IPS-18a (cell line): ENCODE data around the gene FRMD7.
A peak's percentile ranks its signal among the peaks of the same experiment; 100 is the strongest.
"Not testable (repeated sequence)": the region's sequence is repeated elsewhere in the genome, so short reads cannot be mapped to it uniquely, and the experiment has no call there.

Experiments
- H3K27ac ChIP-seq: one replicate; pipeline ENCODE4 v1.5.1; 2013; ENCODE audit warnings: low read length
- H3K27me3 ChIP-seq: one replicate; pipeline ENCODE4 v1.6.1; 2013; ENCODE audit warnings: mild to moderate bottlenecking, low read length; ENCODE audit not compliant: control insufficient read depth, insufficient read depth
- H3K36me3 ChIP-seq: one replicate; pipeline ENCODE4 v1.6.1; 2013; ENCODE audit warnings: low read depth, low read length; ENCODE audit not compliant: control insufficient read depth
- H3K4me1 ChIP-seq: one replicate; pipeline ENCODE4 v1.6.1; 2013; ENCODE audit warnings: low read depth, low read length; ENCODE audit not compliant: control insufficient read depth
- H3K4me3 ChIP-seq: one replicate; pipeline ENCODE4 v1.5.1; 2013; ENCODE audit warnings: low read length
- H3K9ac ChIP-seq: one replicate; pipeline ENCODE4 v1.6.1; 2013; ENCODE audit warnings: mild to moderate bottlenecking, low read length, moderate library complexity
- H3K9me3 ChIP-seq: one replicate; pipeline ENCODE4 v1.6.1; 2013; ENCODE audit warnings: low read depth, low read length; ENCODE audit not compliant: control insufficient read depth

The FRMD7 gene

GRCh38 chrX:132058975-132059374, 68.8 kb downstream of the FRMD7 start:
- Histone ChIP-seq H3K36me3 (no peaks in the 10 kb centered on the region), H3K4me1 (no peaks in the 10 kb centered on the region), H3K4me3 (no peak overlapping the region), H3K9me3 (peaks cover 10% of the 10 kb centered on the region), H3K27me3 (no peaks in the 10 kb centered on the region), H3K9ac (no peak overlapping the region), H3K27ac (no peak overlapping the region)

GRCh38 chrX:132058050-132058449, 69.8 kb downstream of the FRMD7 start:
- Histone ChIP-seq H3K9me3 (peaks cover 10% of the 10 kb centered on the region), H3K36me3 (no peaks in the 10 kb centered on the region), H3K9ac (no peak overlapping the region)

GRCh38 chrX:132051778-132052177, 76.0 kb downstream of the FRMD7 start:
- not testable (repeated sequence) for H3K36me3 ChIP-seq, H3K27ac ChIP-seq, H3K27me3 ChIP-seq, H3K4me3 ChIP-seq, H3K4me1 ChIP-seq, H3K9ac ChIP-seq
- H3K9me3 ChIP-seq: peaks cover 16% of the 10 kb centered on the region

More at GRCh38 chrX:132058050-132058449, 69.8 kb downstream of the FRMD7 start:
- no peak overlapping the region for H3K27ac ChIP-seq
- H3K4me3 ChIP-seq: no peak overlapping the region
- H3K4me1 ChIP-seq: no peaks in the 10 kb centered on the region
- no peaks in the 10 kb centered on the region for H3K27me3 ChIP-seq

GRCh38 chrX:132046533-132046932, 81.3 kb downstream of the FRMD7 start:
- no peaks in the 10 kb centered on the region for H3K27me3 ChIP-seq
- H3K36me3 ChIP-seq: no peaks in the 10 kb centered on the region

GRCh38 chrX:132045456-132045855, 82.4 kb downstream of the FRMD7 start:
- H3K4me1 ChIP-seq: peaks cover 40% of the 10 kb centered on the region
- H3K27ac ChIP-seq: no peak overlapping the region
- no peaks in the 10 kb centered on the region for H3K36me3 ChIP-seq
- H3K9me3 ChIP-seq: peaks cover 14% of the 10 kb centered on the region
- H3K9ac ChIP-seq: no peak overlapping the region
- H3K4me3 ChIP-seq: no peak overlapping the region
- H3K27me3 ChIP-seq: no peaks in the 10 kb centered on the region

More at GRCh38 chrX:132046533-132046932, 81.3 kb downstream of the FRMD7 start:
- no peak overlapping the region for H3K27ac ChIP-seq
- H3K4me3 ChIP-seq: no peak overlapping the region
- H3K4me1 ChIP-seq: peaks cover 30% of the 10 kb centered on the region
- H3K9me3 ChIP-seq: peaks cover 8% of the 10 kb centered on the region
- no peak overlapping the region for H3K9ac ChIP-seq

GRCh38 chrX:132044953-132045352, 82.9 kb downstream of the FRMD7 start:
- no peaks in the 10 kb centered on the region for H3K36me3 ChIP-seq
- no peak overlapping the region for H3K4me3 ChIP-seq
- H3K9me3 ChIP-seq: peaks cover 14% of the 10 kb centered on the region
- H3K4me1 ChIP-seq: peaks cover 40% of the 10 kb centered on the region
- H3K9ac ChIP-seq: no peak overlapping the region
- H3K27ac ChIP-seq: no peak overlapping the region
- no peaks in the 10 kb centered on the region for H3K27me3 ChIP-seq

- Histone ChIP-seq H3K27me3 (no peaks in the 10 kb centered on the region), H3K4me1 (peaks cover 40% of the 10 kb centered on the region), H3K36me3 (no peaks in the 10 kb centered on the region), H3K4me3 (no peak overlapping the region), H3K27ac (no peak overlapping the region), H3K9ac (no peak overlapping the region), H3K9me3 (peaks cover 14% of the 10 kb centered on the region)
Measured at GRCh38 chrX:132043977-132044376, 83.8 kb downstream of the FRMD7 start.

- Histone ChIP-seq H3K36me3 (no peaks in the 10 kb centered on the region), H3K9ac (no peak overlapping the region), H3K27me3 (no peaks in the 10 kb centered on the region), H3K4me3 (peak overlapping the region; percentile 2), H3K9me3 (peaks cover 12% of the 10 kb centered on the region), H3K27ac (no peak overlapping the region), H3K4me1 (peaks cover 40% of the 10 kb centered on the region)
Measured at GRCh38 chrX:132041015-132041414, 86.8 kb downstream of the FRMD7 start.

- H3K27ac ChIP-seq: no peak overlapping the region
- H3K4me1 ChIP-seq: peaks cover 36% of the 10 kb centered on the region
- no peak overlapping the region for H3K4me3 ChIP-seq
- H3K36me3 ChIP-seq: no peaks in the 10 kb centered on the region
- H3K27me3 ChIP-seq: no peaks in the 10 kb centered on the region
- peaks cover 14% of the 10 kb centered on the region for H3K9me3 ChIP-seq
- no peak overlapping the region for H3K9ac ChIP-seq
Measured at GRCh38 chrX:132040066-132040465, 87.8 kb downstream of the FRMD7 start.

- Histone ChIP-seq H3K9ac (no peak overlapping the region), H3K4me1 (peaks cover 19% of the 10 kb centered on the region)
Measured at GRCh38 chrX:132037479-132037993, 90.3 kb downstream of the FRMD7 start.

GRCh38 chrX:132034648-132035047, 93.2 kb downstream of the FRMD7 start:
- no peak overlapping the region for H3K9ac ChIP-seq
- peaks cover 3% of the 10 kb centered on the region for H3K4me1 ChIP-seq

More at GRCh38 chrX:132037479-132037993, 90.3 kb downstream of the FRMD7 start:
- Histone ChIP-seq H3K27ac (no peak overlapping the region), H3K36me3 (no peaks in the 10 kb centered on the region), H3K9me3 (peaks cover 11% of the 10 kb centered on the region), H3K27me3 (no peaks in the 10 kb centered on the region), H3K4me3 (no peak overlapping the region)

GRCh38 chrX:132033166-132033565, 94.7 kb downstream of the FRMD7 start:
- no peaks in the 10 kb centered on the region for H3K36me3 ChIP-seq
- H3K27me3 ChIP-seq: no peaks in the 10 kb centered on the region
- peaks cover 9% of the 10 kb centered on the region for H3K4me1 ChIP-seq
- peaks cover 8% of the 10 kb centered on the region for H3K9me3 ChIP-seq
- no peak overlapping the region for H3K27ac ChIP-seq
- no peak overlapping the region for H3K4me3 ChIP-seq
- H3K9ac ChIP-seq: no peak overlapping the region

More at GRCh38 chrX:132034648-132035047, 93.2 kb downstream of the FRMD7 start:
- Histone ChIP-seq H3K27me3 (no peaks in the 10 kb centered on the region), H3K4me3 (no peak overlapping the region), H3K36me3 (no peaks in the 10 kb centered on the region), H3K9me3 (peaks cover 5% of the 10 kb centered on the region), H3K27ac (no peak overlapping the region)
